Stimulated activated CD4-positive, alpha-beta T cell treated with anti-CD3 and anti-CD28 coated beads, TNF-alpha, amount 100 ng/mL, for 1 hour (primary cell): Measurements from ENCODE around the gene RASSF1.

Experiments used
- DNase-seq, 3 donors: peaks; one replicate each; pipeline ENCODE4 v3.0.0-alpha.2; 2020; ENCODE audit warnings: low read depth in 3 of 3, low spot score in 1 of 3

The RASSF1 gene, protein sequence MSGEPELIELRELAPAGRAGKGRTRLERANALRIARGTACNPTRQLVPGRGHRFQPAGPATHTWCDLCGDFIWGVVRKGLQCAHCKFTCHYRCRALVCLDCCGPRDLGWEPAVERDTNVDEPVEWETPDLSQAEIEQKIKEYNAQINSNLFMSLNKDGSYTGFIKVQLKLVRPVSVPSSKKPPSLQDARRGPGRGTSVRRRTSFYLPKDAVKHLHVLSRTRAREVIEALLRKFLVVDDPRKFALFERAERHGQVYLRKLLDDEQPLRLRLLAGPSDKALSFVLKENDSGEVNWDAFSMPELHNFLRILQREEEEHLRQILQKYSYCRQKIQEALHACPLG

DNA sequence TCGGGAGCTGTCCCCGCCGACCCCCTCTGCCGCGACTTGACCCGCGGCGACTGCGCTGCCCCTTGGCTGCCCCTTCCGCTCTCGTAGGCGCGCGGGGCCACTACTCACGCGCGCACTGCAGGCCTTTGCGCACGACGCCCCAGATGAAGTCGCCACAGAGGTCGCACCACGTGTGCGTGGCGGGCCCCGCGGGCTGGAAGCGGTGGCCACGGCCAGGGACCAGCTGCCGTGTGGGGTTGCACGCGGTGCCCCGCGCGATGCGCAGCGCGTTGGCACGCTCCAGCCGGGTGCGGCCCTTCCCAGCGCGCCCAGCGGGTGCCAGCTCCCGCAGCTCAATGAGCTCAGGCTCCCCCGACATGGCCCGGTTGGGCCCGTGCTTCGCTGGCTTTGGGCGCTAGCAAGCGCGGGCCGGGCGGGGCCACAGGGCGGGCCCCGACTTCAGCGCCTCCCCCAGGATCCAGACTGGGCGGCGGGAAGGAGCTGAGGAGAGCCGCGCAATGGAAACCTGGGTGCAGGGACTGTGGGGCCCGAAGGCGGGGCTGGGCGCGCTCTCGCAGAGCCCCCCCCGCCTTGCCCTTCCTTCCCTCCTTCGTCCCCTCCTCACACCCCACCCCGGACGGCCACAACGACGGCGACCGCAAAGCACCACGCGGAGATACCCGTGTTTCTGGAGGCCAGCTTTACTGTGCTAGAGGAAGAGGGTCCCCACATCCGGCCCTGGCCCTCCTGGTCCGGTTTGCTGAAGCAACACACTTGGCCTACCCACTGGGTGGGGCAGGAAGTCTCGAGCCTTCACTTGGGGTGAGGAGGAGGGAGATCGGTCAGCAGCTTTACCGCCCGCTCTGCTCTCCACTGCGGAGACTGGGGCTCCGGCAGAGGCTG, at the start of gene RASSF1:
Gene RASSF1, minus strand, starts transcription at position 389 of the 882 bp plus-strand sequence. Its CDS starts 31 bp downstream, at position 358.
- peak in 1 of 3 donors; percentile 41 for DNase-seq

DNA sequence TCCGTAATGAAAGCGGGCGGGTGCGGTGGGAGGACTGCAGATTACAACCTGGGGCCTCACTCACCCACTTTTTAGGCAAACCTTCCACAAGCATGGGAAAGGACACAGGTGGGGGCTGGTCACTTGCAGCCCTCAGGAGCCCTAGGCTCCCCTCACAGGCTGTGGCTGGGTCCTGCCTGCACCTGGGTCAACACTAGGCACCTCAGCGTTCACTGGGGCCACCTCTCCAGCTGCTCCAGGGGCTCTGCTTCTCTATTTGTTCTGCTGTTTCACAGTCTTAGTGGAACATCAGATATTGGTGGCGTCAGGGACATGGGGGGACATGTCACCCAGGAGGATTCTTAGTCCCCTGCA, 48.8 kb upstream of the RASSF1 start:
- DNase-seq: no peak

DNA sequence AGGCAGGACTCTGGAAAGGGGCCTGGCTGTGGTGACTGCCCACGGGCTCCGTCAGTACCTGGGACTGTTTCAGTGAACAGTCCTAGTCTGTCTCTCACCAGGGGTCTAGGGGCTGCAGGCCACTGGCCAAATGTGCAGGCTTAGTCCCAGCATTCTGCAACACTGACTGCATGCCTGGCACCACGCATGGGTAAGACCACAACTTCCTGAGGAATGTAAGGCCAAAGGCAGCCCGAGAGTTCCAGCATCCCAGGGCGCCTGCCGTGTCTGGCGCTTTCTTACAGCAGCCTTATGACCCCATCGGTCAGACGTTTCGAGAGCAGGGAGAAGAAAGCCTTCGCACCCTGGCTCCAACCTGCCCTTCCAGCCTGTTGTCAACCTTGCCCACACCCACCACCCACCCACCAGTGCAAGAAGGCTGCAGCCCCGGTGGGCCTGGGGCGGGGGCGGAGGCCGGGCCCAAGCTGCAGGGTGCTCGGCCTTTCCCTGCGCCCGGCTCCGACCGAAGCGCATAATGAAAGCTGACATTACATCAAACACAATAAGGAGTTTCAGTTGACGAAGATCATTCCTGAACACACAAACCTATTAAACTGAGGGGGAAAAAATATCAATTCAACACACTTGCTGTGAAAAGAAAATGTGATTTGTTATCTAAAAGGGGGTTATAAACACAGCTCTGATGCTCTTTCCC, 48.2 kb upstream of the RASSF1 start:
- DNase-seq: no peak

DNA sequence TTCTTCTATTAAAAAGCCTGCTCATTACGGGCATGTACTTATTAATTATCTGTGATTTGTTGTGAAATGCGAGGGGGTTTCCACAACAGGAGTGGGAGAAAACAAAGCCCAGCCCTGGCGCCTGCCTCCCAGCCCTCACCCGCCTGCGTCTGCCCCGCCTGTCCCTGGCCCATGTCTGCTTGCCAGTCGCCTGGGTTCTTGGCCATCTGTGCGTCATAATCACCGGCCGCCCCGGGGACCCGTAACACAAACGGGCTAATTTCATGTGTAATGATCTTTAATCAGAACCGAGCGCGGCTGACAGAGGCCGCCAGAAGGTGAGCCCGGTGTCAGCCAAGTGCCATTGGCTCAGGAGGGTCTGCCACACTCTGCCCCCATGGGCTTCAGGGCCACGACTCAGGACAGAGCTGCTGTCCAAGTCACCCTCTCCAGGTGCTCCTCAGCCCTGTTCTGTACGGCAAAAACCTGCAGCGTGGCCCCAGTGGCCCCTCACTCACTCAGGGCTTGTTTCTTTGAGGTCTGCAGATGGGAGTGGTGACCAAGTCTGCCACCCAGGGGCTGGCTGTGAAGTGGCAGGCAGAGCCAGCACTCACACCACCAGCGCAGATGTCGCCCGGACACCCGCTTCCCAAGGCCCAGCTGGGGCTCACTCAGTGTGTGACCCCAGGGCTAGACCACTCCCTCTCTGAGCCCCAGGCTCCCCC, 47.5 kb upstream of the RASSF1 start:
- no peak for DNase-seq

DNA sequence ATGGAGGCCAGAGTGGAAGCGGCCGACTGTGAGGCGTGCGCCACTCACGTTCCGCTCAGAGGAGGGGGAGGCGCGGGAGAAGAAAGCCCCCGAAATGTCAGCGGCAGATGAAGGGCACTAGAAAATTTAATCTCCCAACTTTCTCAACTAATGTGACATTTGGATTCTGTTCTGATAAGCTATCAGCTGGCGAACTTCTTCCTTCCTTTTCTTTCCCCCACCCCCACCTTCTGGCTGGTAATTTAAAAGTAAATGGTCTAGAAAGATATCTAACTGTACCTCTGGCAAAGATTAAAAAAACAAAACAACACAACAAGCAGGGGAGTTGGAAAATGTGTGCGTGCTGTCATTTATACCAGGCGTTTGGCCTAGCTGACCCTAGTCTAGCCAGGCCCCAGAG, 45.1 kb upstream of the RASSF1 start:
- no peak for DNase-seq

DNA sequence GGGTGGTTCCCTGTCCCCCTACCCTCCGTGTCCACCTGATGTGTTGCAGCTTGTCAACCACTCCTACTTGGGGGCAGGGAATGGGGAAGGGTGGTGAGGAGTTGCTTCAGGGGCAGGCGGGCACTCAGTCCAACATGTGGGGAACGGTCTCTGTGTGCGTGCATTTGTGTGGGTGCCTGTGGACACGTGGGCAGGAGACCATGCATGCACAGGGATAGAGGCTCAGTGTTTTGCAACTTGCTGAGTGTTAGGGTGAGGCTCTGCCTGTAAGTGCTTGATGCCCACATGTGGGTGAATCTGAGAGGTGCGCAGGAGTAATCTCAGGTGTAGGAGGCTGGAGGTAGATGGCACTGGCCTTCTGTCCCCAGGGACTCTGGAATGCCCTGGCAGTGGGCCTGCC, 43.1 kb upstream of the RASSF1 start:
- no peak for DNase-seq

DNA sequence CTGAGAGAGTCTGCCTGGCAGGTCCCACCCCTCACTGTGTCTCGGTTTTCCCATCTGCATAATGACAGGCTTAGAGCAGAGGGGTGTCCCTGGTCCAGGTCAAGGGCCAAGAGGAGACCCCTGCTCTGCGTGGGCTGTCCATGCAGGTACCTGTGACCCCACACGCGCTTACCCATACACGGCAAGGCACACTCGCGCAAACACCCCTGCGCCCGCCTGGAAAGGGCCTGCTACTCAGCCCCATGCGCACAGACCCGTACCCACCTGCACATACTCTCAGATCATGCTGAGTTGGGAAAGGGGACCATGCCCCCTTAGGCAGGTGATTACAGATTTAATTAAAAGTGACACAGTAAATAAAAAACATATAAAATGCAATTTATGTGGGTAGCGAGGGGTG, 42.1 kb upstream of the RASSF1 start:
- DNase-seq: no peak

DNA sequence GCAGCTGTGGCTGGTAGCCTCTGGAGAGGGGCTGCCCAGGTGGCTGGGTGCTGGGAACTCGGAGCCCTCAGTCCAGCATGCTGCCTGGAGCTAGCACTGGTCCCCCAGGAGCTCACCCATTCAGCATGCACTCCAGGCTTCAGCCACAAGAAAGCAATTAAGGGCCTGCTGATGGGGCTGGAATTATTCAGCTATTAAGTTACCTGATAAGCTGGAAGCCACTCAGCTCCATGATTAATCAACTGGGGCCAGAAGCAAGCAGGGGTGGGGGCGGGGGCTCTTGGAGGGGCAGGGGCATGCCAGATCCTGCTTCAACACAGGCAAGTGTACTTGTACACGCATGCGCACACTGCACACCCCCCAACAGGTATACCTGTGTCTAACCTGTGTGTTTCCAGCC, 40.7 kb upstream of the RASSF1 start:
- no peak for DNase-seq

DNA sequence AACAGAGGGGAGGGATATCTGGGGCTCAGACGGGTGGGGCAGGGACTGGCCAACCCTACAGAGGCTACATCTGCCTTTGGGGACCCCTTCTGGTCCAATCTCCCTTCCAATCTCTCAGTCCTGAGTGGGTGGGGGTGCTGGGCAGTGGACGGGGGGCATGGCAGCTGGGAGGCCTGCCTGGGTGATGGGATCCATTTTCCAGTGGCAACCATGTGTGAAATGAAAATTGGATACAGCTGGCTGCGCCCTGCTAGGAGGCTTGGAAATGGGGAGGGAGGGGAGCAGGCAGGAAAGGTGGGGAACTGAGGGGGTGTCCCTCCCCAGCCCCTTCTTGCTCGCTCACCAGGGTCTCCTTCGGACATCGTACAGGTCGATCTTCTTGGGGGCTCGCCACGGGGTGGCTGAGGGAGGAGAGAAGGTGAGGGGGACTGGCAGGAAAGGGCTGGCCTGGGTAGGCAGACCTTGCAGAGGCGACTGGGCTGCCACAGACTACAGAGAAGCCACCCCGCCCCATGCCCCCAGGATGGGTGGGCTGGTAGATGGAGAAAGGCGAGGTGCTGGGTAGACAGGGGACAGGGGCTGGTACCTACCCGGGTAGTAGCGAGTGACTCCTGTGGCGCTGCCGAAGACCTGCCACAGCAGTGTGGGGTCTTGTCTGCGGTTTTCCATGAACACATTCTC, 39.9 kb upstream of the RASSF1 start:
- DNase-seq: no peak

DNA sequence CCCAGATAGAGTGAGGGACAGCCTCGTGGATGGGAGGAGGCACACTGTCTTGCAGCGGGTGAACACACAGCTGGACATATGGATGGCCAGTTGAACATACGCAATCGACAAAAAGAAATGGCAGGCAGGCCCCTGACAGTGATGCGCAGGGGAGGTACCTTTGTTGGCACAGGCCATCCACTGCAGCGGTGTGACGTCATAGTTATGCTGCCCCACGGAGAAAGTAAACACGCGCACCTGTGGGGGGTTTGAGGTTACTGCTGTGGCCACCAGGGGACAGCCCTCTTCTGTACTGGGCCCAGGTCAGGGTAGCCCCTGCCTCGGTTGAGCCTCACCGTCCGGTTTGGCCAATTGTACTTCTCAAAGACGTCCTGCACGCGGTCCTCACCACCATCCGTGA, 38.1 kb upstream of the RASSF1 start:
- no peak for DNase-seq

DNA sequence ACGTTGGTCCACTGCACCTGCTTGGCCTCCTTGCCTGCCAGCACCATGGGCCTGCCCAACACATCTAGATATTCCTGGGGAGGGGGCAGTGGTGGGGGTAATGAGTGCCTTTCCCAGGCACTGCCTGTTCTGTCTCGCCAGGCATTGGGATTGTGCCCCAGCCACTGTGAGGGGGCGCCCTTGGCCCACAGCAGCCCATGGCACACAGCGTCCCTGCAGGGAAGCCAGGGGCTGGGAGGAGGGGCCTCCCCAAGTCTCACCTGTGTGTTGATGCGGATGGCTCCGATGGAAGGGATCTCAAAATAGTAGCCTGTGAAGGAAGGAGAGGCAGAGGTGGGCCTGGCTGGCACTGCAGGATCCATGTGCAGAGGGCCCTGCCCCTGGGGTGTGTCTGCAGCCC, 37.4 kb upstream of the RASSF1 start:
- DNase-seq: no peak

DNA sequence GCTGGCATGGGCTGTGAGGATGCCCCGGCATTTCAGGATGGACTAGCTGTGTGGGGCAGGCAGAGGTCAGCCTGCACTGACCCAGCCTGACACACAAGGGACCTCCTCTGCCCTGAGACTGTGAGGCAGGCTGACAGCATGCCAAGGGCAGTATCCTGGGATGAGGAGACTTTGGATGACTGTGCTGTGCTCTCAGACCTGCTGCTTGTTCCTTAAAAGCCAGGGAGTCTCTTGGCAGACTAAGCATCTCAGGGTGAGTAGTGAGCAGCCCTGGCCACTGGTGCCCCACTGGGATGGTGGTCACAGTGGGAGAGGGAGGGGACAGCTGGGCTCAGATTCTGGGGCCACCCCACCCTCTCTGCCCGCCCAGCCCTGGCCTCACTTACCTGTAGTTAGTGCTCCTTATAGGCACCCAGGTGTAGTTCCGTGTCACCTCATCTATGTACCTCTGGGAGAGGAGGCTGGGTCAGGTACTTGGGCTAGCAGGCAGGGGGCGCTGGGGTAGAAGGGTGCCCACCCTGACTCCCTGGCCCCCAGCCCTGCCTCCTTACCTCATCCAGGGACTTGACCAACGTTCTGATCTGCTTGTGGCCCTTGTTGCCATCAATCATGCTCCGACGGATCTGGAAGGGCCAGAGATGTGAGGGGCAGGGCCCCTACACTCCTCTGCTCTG, 34.8 kb upstream of the RASSF1 start:
- no peak for DNase-seq

DNA sequence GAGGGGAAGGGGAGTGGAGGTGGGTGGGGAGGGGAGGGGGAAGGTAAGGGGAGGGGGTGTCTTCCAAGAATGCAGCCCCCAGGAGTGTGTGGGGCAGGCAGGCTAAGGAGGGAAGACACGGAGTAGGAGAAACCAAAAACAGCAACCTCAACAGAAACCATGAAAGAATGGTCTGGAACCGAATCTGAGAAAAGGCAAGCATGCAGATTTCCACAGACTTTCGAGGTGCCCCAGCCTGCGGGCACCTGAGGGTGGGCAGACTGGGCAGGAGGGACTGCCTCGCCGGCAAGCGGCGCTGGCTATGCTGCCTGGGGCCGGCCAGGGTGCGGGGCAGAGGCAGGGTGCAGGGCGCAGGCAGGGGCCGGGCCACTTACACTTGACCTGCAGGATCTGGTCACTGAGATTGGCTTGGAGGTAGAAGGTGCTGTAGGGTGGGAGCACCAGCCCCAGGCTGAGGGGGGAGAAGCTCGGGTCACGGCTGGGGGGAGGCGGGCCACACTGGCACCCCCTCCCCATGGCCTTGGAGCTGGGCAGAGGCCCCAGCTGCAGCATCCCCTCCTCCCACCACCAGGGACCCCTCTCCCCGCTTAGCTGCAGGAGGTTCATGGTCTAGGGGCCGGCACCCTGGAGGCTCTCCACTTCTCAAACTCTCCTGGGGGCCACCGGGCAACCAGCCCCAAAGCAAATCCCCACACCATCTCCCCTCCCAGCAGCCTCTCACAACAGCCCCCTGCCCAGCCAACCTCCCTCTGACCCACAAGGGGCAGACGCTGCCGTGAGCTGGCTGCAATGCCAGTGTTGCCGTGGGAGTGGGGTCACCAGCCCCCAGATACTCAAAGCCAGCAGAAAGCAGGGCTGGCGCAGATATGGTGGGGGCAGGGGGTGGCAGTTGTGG, 34.0 kb upstream of the RASSF1 start:
- DNase-seq: no peak

DNA sequence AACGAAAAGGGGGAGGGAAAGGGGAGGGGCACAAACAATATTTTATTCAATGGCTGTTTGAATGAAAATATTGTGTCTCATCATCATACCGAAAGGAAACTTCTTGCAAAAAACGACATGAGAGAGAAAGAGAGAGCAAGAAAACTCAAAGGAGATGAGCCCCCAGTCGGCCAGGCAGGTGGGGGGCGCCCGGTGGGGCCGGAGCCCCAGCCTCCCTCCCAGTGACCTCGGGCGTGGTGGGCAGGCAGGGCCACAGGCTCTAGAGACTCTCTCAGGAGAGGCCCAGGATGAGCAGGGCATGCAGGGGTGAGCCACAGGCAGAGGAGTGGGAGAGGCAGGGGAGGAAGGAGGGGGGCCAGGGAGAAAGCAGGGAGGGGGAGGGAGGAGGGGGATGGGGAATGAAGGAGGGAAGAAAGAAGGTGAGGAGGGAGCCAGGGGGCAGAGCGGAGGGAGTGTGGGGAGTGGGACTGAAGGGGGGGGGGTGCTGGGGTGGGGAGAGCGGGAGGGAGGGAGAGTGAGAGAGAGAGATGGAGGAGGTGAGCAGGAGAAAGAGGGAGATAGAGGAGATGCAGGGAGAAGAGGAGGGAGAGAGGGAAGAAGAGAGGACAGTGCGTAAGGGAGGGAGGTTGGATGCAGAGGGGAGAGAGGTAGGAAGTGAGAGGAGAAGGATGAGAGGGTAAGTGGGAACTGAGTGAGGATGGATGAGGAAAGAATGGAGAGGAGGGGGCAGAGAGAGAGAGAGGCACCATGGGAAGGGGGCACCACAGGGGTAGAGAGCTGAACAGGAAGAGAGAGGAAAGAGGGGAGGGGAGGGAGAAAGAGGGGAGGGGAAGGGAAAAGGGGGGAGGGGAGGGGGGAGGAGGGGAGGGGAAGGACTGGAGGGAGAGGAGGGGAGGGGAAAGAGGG, 32.8 kb upstream of the RASSF1 start:
- no peak for DNase-seq

DNA sequence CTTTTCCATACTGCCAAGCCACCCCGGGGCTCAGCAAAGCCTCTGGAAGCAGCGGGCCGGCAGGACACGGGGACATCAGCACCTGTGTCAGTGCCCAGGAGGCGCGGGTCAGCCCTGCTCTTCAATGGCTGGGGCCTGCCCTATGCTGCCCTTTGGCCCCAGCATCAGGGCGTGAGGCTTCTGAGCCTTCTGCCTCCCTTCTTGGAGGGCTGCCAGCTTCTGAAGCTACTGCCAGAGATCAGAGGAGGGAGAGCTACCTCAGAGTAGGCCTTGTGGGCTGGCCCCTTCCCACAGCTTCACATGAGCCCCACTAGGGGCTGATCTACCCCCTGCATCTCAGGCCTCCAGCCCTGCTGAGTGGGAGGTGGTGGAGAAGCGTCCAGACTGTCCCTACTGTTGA, 31.7 kb upstream of the RASSF1 start:
- DNase-seq: no peak

DNA sequence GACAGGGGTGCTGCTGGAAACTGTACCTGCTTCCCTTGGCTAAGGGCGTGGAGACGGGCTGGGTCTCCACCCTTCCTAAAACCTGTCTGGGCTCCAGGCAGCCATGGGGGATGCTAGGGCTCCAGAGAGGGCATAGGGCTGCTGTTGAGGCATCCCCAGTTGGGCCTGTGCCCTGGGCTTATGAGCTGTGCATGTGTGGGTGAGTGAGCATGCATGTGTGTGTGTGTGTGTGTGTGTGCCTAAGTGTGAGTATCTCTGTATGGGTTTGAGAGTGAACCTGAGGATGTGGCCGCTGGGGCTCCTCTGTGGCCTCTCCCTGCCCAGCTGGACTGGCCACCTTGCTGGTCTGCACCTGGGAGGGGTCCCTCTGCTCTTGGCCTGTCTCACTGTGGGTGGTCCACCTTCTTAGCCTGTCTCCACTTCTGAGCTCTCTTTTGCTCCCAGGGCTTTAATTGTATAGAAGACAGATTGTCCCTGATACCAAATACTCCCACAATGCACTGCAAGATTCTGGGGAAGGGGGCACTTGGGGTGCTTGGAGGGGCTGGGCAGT, 30.6 kb upstream of the RASSF1 start:
- DNase-seq: no peak

DNA sequence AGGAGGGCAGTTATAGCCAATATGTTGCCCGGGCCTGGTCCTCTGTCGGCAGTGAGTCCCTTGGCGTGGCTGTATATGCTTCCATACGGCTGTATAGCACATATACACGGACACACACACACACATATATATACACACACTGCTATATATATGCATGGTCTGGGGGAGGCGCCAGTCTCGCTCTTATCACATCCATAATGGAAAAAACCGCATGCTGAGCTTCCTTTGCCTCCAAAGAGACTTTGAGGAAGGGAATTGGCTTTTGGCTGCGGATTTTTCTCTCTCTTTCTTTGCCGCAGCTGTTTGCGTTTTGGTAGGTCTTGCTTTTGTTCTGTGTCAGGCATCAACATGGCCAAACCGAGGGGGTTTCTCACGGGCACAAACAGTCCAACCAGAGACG, 30.0 kb upstream of the RASSF1 start:
- DNase-seq: no peak
